Measurements from ENCODE around the gene AFMID. TPM values are rescaled to one million over a fixed set of nuclear protein-coding genes. Genes with fewer than 3 reads are reported as not detected.

Gene AFMID
- total and polyA plus RNA-seq, 2 of the 8 experiments (the other 6 are each of a cell fraction or from before 2014, with no cell fraction given) = 49.0 to 53.0 TPM

GRCh38 chr17:78142119-78142861, 44.9 kb upstream of the AFMID start (continued):
- TF ChIP-seq, protein P1, sequence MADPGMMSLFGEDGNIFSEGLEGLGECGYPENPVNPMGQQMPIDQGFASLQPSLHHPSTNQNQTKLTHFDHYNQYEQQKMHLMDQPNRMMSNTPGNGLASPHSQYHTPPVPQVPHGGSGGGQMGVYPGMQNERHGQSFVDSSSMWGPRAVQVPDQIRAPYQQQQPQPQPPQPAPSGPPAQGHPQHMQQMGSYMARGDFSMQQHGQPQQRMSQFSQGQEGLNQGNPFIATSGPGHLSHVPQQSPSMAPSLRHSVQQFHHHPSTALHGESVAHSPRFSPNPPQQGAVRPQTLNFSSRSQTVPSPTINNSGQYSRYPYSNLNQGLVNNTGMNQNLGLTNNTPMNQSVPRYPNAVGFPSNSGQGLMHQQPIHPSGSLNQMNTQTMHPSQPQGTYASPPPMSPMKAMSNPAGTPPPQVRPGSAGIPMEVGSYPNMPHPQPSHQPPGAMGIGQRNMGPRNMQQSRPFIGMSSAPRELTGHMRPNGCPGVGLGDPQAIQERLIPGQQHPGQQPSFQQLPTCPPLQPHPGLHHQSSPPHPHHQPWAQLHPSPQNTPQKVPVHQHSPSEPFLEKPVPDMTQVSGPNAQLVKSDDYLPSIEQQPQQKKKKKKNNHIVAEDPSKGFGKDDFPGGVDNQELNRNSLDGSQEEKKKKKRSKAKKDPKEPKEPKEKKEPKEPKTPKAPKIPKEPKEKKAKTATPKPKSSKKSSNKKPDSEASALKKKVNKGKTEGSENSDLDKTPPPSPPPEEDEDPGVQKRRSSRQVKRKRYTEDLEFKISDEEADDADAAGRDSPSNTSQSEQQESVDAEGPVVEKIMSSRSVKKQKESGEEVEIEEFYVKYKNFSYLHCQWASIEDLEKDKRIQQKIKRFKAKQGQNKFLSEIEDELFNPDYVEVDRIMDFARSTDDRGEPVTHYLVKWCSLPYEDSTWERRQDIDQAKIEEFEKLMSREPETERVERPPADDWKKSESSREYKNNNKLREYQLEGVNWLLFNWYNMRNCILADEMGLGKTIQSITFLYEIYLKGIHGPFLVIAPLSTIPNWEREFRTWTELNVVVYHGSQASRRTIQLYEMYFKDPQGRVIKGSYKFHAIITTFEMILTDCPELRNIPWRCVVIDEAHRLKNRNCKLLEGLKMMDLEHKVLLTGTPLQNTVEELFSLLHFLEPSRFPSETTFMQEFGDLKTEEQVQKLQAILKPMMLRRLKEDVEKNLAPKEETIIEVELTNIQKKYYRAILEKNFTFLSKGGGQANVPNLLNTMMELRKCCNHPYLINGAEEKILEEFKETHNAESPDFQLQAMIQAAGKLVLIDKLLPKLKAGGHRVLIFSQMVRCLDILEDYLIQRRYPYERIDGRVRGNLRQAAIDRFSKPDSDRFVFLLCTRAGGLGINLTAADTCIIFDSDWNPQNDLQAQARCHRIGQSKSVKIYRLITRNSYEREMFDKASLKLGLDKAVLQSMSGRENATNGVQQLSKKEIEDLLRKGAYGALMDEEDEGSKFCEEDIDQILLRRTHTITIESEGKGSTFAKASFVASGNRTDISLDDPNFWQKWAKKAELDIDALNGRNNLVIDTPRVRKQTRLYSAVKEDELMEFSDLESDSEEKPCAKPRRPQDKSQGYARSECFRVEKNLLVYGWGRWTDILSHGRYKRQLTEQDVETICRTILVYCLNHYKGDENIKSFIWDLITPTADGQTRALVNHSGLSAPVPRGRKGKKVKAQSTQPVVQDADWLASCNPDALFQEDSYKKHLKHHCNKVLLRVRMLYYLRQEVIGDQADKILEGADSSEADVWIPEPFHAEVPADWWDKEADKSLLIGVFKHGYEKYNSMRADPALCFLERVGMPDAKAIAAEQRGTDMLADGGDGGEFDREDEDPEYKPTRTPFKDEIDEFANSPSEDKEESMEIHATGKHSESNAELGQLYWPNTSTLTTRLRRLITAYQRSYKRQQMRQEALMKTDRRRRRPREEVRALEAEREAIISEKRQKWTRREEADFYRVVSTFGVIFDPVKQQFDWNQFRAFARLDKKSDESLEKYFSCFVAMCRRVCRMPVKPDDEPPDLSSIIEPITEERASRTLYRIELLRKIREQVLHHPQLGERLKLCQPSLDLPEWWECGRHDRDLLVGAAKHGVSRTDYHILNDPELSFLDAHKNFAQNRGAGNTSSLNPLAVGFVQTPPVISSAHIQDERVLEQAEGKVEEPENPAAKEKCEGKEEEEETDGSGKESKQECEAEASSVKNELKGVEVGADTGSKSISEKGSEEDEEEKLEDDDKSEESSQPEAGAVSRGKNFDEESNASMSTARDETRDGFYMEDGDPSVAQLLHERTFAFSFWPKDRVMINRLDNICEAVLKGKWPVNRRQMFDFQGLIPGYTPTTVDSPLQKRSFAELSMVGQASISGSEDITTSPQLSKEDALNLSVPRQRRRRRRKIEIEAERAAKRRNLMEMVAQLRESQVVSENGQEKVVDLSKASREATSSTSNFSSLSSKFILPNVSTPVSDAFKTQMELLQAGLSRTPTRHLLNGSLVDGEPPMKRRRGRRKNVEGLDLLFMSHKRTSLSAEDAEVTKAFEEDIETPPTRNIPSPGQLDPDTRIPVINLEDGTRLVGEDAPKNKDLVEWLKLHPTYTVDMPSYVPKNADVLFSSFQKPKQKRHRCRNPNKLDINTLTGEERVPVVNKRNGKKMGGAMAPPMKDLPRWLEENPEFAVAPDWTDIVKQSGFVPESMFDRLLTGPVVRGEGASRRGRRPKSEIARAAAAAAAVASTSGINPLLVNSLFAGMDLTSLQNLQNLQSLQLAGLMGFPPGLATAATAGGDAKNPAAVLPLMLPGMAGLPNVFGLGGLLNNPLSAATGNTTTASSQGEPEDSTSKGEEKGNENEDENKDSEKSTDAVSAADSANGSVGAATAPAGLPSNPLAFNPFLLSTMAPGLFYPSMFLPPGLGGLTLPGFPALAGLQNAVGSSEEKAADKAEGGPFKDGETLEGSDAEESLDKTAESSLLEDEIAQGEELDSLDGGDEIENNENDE (IDR thresholded peaks at IDR 0.05; ENCODE audit: insufficient replicate concordance, low read length) = no peak

All from H1 (cell line).